Measurements from ENCODE around the gene C1orf210. TPM values are rescaled to one million over a fixed set of nuclear protein-coding genes. Genes with fewer than 3 reads are reported as not detected.

C1orf210 gene
- total and polyA plus RNA-seq, 8 donors = 8.5 to 22.5 (median 9.5) TPM

DNA sequence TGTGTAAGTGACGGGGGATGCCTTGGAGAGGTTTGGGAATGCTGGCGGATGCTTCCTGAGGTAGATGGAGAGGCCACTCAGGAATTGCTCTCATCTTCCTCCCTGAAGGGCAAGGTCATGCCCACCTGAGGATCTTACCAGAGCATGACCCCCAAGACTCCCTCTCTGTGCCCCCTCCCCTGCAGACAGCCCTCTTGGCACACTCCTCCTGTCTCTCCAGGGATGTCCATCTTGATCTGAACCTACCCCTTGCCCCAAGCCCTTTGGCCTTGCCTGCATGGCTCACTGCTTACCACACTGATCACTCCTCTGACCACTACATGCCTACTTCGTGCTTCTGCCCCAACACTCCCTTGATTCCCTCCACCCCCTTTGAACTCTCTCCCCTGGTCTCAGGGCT, 34.4 kb upstream of the C1orf210 start:
- DNase-seq = peak in 1 of 4 donors; percentile 10
- intact Hi-C loops (cut with DNase I) = no loop called here

DNA sequence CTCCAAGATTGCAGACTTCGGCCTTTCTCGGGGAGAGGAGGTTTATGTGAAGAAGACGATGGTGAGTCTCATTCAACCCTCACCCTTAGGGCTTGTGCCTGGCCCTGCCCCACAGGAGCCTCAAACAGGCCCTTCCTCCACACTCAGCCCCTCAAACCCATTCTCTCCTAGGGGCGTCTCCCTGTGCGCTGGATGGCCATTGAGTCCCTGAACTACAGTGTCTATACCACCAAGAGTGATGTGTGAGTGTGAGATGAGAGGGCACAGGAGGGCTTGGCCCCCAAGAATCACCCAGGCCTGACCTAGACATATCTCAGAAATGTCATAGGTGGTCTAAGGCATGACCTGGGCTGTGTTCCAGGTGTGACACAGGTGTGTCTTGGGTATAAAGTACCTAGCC, 33.9 kb upstream of the C1orf210 start:
- ATAC-seq (no peak), DNase-seq (peak in 1 of 4 donors; percentile 25)
- TF ChIP-seq, protein P1, sequence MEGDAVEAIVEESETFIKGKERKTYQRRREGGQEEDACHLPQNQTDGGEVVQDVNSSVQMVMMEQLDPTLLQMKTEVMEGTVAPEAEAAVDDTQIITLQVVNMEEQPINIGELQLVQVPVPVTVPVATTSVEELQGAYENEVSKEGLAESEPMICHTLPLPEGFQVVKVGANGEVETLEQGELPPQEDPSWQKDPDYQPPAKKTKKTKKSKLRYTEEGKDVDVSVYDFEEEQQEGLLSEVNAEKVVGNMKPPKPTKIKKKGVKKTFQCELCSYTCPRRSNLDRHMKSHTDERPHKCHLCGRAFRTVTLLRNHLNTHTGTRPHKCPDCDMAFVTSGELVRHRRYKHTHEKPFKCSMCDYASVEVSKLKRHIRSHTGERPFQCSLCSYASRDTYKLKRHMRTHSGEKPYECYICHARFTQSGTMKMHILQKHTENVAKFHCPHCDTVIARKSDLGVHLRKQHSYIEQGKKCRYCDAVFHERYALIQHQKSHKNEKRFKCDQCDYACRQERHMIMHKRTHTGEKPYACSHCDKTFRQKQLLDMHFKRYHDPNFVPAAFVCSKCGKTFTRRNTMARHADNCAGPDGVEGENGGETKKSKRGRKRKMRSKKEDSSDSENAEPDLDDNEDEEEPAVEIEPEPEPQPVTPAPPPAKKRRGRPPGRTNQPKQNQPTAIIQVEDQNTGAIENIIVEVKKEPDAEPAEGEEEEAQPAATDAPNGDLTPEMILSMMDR (IDR thresholded peaks at IDR 0.05) = no peak
- intact Hi-C loops (cut with DNase I) = no loop called here
- no peak overlapping the region for H3K27ac ChIP-seq
- H3K4me1 ChIP-seq = no peaks in the 10 kb centered on the region
- no peaks in the 10 kb centered on the region for H3K27me3 ChIP-seq
- H3K36me3 ChIP-seq = peaks cover 0 to 24% of the 10 kb centered on the region in 2 donors
- no peaks in the 10 kb centered on the region for H3K9me3 ChIP-seq
- no peak overlapping the region for H3K4me3 ChIP-seq

More for the DNA sequence above, 34.4 kb upstream of the C1orf210 start:
- Histone ChIP-seq H3K27ac (no peak overlapping the region), H3K36me3 (peaks cover 0 to 24% of the 10 kb centered on the region in 2 donors), H3K4me3 (no peak overlapping the region), H3K27me3 (no peaks in the 10 kb centered on the region), H3K4me1 (no peaks in the 10 kb centered on the region), H3K9me3 (peaks cover 0 to under 1% of the 10 kb centered on the region in 2 donors)
- ATAC-seq = no peak
- TF ChIP-seq, protein P1 (IDR thresholded peaks at IDR 0.05) = no peak

DNA sequence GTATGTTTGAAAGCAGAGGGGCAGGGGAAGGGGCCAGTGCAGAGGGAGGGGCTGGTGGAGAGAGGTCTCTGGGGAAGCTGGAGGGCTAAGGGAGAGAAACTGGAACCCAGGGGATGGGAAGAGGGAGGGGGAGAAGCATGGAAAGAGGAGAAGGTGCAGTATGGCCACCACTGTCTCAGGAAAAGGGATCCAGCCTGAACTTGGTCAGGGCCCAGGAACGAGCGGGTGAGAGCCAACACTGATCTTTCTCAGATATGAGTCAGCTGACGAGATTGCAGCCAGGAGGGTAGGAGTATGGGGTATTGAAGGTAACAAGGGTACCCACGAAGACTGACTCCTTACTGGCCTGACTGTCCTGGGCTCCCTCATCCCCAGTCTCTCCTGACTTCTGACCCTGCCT, 33.5 kb upstream of the C1orf210 start:
- DNase-seq = peak in 1 of 4 donors; percentile 13
- Histone ChIP-seq H3K27ac (no peak overlapping the region), H3K27me3 (no peaks in the 10 kb centered on the region), H3K4me3 (no peak overlapping the region), H3K4me1 (no peaks in the 10 kb centered on the region), H3K9me3 (no peaks in the 10 kb centered on the region), H3K36me3 (peaks cover 0 to 24% of the 10 kb centered on the region in 2 donors)
- ATAC-seq = no peak
- intact Hi-C loops (cut with DNase I) = no loop called here
- TF ChIP-seq, protein P1 (IDR thresholded peaks at IDR 0.05) = no peak

DNA sequence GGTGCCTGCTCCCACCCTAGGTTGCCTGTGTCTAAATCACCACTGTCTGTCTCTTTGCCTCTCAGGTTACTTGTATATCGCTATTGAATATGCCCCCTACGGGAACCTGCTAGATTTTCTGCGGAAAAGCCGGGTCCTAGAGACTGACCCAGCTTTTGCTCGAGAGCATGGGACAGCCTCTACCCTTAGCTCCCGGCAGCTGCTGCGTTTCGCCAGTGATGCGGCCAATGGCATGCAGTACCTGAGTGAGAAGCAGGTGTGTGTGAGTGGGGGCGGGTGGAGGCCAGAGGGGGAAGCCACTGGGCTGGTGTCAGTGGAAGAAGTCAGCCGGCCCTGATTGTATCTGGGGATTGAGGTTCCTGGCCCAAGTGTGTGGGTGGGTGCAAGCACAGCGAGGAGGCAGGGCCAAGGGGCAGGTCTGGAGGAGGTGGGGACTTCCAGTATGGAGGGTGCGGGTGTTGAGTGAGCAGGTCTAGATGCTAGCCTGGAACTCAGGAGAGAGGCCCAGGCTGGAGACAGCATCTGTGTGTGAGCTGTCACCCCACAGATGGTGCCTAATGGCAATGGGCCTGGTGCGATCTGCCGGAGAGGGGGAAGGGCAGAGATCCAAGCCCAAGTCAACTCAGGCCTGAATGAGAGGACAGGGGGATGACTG, 32.6 kb upstream of the C1orf210 start:
- ATAC-seq (peak; percentile 30), DNase-seq (peak in 2 of 4 donors; percentile 28 to 50)
- Histone ChIP-seq H3K27ac (no peak overlapping the region), H3K4me3 (no peak overlapping the region), H3K36me3 (peaks cover 0 to 33% of the 10 kb centered on the region in 2 donors), H3K4me1 (no peaks in the 10 kb centered on the region), H3K27me3 (no peaks in the 10 kb centered on the region), H3K9me3 (no peaks in the 10 kb centered on the region)
- intact Hi-C loops (cut with DNase I) = no loop called here
- TF ChIP-seq, protein P1 (IDR thresholded peaks at IDR 0.05) = no peak

DNA sequence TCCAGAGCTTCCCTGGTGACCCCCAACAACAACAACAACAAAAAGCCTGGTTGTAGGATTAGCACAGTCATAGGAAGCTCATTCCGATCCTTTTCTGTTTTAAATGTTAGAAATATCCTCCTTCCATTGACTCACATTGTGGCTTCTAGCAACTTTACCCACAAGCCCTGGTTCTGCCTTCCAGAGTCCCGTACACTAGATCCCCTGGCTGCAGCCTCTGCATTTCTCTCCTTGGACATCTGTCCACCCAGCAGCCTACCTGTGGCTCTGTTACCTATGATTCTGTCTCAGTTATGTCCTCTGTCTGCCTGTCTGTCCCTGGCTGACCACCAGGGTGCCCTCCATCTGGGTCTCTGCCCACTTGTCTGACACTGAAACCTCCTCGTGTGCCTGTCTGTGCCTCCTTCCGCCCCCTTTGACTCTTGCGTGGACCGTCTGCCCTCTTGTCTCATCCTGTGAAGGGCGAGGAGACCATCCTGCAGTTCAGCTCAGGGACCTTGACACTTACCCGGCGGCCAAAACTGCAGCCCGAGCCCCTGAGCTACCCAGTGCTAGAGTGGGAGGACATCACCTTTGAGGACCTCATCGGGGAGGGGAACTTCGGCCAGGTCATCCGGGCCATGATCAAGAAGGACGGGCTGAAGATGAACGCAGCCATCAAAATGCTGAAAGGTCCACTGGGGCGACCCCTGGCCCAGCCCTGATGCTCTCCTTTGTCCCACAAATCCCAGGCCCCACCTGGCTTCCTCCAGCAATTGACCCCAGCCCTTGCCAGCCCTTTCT, 31.5 kb upstream of the C1orf210 start:
- H3K27ac ChIP-seq = no peak overlapping the region
- no peaks in the 10 kb centered on the region for H3K4me1 ChIP-seq
- TF ChIP-seq, protein P1 (IDR thresholded peaks at IDR 0.05) = no peak
- H3K9me3 ChIP-seq = no peaks in the 10 kb centered on the region
- intact Hi-C loops (cut with DNase I) = no loop called here
- no peak for ATAC-seq
- H3K4me3 ChIP-seq = no peak overlapping the region
- DNase-seq = peak in 2 of 4 donors; percentile 25 to 43
- H3K36me3 ChIP-seq = peaks cover 0 to 41% of the 10 kb centered on the region in 2 donors
- no peaks in the 10 kb centered on the region for H3K27me3 ChIP-seq
